Measurements from ENCODE around the gene LRMDA.

- TF ChIP-seq CTCF (IDR thresholded peaks at IDR 0.05 in 2 of 3, conservative IDR thresholded peaks at IDR 0.05 in 1 of 3; ENCODE audit: borderline replicate concordance in 1 of 3, insufficient read depth in 1 of 3, low read depth in 2 of 3, low read length in 2 of 3) (no peak), ZFX (IDR thresholded peaks at IDR 0.05) (no peak), REST (IDR thresholded peaks at IDR 0.05; ENCODE audit: low read depth) (no peak), RAD21 (IDR thresholded peaks at IDR 0.05; ENCODE audit: low read depth) (no peak)
These were observed 329.9 kb downstream of the LRMDA start for GRCh38 chr10:75761289-75761688.

Data from HCT116 (cell line).